DMS153 (cell line): Measurements from ENCODE around the gene C10orf71.

Experiments
- DNase-seq: peaks from one replicate; lab custom pipeline; 2025; lab: John Stamatoyannopoulos, UW

Gene C10orf71

DNA sequence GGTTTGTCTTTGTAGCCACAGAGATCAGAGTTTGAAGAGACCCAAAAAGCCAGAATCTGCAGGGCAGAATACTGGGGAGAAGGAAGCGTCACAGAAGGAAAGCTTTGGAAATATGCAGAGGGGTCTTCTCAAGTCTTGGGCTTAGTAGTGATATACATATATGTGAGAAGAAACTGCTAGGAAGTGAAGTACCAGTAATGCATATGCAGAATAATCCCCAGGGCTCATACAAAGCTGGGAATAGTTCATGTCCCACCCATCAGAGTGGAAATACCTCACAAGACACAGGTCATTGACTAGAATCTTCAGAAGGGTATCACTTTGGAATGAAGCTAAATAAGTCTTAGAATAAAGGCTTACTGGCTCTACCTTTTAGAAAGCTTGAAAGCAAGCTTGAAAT lies 39.6 kb downstream of the C10orf71 start:
- no peak for DNase-seq

GRCh38 chr10:49344840-49345239 lies 45.9 kb downstream of the C10orf71 start:
- no peak for DNase-seq

GRCh38 chr10:49347342-49347741 lies 48.4 kb downstream of the C10orf71 start:
- DNase-seq, result no peak

GRCh38 chr10:49347827-49348226 lies 48.9 kb downstream of the C10orf71 start:
- DNase-seq, result no peak

DNA sequence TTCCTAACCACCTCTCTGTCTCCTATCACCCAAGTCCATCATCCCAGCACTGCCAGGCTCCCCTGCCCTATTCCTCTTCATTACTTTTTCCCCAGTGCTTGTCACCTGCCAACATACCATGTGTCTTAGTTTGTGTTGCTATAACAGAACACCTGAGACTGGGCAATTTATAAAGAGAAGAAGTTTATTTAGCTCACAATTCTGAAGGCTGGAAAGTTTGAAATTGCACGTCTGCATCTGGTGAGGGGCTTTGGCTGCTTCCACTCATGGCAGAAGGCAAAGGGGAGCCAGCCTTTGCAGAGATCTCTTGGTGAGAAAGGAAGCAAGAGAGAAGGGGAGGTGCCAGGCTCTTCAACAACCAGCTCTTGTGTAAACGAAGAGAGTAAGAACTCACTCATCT lies 49.6 kb downstream of the C10orf71 start:
- no peak for DNase-seq

GRCh38 chr10:49349390-49349789 lies 50.4 kb downstream of the C10orf71 start:
- no peak for DNase-seq

- no peak for DNase-seq
Observed at GRCh38 chr10:49350138-49350537, 51.2 kb downstream of the C10orf71 start.

DNA sequence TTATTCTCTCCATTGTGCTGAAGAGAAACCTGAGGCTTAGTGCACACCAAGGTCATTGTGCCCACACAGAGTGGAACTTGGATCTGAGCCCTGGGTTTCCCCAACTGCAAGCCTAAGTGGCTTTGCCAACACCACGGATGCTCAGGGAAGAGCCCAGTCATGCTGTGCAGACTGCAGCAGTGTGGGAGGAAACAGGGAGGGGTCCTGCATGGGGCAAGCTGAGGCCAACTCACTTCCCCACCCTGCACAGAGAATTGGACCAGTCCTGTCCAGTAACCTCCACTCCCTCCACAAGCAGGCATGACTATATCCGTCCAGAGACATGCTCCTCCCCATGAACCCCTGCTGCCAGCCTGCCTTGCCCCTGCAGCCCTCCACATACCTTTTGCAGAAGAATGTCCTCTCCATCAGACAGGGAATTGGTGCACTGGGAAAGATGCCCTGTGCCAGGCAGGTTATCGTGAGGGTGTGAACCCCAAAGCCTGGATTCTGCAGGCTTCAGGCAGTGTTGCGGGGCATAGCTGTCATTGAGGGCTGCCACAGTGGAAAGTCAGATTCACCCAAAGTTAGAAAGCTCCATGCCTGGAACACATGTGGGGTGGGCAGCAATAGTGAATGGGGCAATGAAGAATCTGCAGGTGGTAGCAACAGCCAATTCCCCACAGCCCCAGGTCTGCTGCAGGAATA lies 52.0 kb downstream of the C10orf71 start:
- DNase-seq, result no peak

- no peak for DNase-seq
Observed at GRCh38 chr10:49351669-49352068, 52.7 kb downstream of the C10orf71 start.

DNA sequence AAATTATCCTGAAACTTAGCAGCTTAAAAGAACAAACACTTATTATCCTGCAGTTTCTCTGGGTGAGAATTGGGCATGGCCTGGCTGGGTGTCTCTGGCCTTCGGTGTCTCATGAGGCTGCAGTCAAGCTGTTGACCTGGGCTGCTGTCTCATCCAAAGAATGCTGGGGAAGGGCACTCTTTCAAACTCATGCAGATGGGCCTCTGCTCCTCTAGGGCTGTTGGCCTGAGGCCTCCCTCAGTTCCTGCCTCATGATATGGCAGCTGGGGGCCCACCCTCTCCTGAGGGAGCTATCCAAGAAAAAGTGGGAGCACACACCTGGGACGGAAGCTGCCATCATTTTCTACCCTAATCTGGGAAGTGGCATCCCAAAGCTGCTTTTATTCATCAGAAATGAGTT lies 53.4 kb downstream of the C10orf71 start:
- DNase-seq, result no peak

DNA sequence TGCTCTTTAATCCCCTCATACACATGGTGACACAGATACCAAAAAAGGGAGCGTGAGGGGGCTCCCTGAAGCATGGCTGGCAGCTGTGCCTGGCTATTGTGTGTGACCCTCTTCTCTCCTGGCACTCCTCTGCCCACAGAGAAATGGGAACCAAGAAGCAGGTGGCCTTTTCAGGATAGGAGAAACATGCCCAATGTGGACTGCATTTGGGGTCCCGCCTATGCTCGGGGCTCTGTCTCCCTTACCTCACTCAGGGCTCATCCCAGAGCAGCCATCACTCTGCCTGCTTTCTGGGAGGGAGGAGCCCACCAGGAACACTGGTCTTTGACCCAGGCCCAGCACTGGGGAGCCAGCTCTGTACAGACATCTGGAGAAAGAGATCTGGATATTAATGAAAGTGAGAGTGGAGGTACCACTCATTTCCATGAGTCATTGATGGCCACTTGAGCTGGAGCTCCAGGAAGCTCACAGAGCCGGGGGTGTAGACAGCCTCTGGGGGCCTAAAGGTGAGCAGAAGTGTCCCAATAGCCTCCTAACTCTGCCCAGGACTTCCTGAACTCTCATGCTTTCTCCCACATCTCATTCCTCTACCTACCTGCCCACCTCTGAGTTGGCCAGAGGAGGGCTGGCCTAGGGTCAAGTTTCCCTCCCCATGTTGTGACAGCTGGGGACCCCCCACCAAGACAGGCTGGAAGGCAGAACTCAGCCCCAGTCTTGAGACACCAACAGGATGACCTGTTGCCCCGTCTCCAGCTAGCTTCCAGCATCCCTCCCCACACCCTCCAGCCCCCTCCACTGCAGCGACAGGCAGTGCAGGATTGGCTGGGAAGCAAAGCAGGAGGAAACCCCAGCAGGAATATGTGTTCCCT lies 54.3 kb downstream of the C10orf71 start:
- no peak for DNase-seq

DNA sequence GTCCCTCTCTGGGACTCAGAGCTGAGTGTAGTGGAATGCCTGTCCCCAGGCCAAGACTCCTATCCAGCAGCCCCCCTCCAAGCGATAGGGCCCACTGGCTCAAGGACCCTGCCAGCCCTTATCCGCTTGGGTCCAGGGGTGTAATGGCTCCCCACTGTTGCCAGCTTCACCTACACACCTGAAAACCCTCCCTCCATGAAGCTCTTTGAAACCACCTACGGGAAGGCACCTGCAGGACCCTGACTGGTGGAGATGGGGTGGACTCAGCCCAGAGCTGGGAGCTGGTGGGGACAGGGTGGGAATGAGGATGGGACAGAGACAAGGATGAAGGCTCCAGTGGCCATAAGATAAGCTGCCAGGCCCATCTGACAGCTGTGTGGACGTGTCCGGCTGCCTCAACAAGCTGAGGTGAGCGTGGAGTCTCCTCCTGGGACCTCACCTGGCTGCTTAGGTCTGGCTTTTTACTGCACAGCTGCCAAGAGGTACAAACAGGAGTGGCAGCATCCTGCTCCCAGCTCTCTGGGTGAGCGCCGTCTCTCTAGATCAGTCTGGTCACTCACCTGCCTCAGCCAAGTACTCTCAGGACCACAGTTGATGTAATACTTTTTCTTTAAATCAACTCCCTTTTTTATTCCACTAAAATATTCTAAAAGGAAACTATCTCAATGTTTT lies 55.1 kb downstream of the C10orf71 start:
- DNase-seq, result no peak

GRCh38 chr10:49354593-49354992 lies 55.6 kb downstream of the C10orf71 start:
- DNase-seq, result no peak

- DNase-seq, result no peak
Observed at GRCh38 chr10:49355221-49355620, 56.3 kb downstream of the C10orf71 start.

GRCh38 chr10:49356181-49356580 lies 57.2 kb downstream of the C10orf71 start:
- DNase-seq, result no peak

- DNase-seq, result no peak
Observed at GRCh38 chr10:49356944-49357343, 58.0 kb downstream of the C10orf71 start.

- DNase-seq, result no peak
Observed at GRCh38 chr10:49357910-49358309, 58.9 kb downstream of the C10orf71 start.

DNA sequence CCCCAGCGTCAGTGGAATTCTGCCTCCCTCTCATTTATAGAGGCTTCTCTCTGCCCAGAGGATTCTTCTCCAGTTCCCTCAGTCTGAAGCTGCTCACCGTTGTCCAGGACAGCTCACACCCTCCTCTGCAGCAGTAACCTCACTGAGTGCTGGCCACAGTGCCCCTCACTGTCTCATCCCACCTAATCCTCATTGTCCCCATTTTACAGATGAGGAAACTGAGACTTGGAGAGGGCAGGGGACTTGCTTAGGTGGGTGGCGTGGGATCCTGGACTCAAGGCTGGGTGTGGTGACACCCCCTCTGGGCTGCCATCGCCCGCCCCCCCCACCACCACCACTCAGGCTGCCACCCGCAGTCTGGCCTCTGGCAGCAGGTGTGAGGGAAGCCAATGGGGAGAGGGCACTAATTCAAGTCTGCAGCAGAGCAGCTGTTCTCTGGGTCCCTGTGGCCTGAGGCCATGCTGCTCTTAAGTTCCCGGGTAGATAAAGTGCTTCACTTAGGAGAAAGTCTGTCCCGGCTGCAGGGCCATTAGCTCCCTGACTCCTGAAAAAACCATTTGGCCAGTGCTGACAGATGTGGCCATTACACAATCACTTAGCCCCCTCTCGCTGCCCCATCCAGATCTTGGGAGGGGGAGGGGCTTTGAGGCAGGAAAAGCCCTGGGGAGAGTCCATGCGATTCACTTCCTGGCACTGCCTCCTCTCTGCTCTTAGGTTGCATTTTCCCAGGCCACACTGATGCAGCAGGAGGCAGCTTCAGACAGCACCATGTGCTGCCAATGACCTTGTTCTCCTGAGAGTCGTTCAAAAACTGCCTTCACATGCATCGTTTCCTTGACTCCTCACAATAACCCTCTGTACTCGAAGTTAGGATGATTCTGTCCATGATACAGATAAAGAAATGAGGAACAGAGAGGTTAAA lies 60.6 kb downstream of the C10orf71 start:
- DNase-seq, result no peak

- no peak for DNase-seq
Observed at GRCh38 chr10:49360271-49361177, 61.6 kb downstream of the C10orf71 start.

DNA sequence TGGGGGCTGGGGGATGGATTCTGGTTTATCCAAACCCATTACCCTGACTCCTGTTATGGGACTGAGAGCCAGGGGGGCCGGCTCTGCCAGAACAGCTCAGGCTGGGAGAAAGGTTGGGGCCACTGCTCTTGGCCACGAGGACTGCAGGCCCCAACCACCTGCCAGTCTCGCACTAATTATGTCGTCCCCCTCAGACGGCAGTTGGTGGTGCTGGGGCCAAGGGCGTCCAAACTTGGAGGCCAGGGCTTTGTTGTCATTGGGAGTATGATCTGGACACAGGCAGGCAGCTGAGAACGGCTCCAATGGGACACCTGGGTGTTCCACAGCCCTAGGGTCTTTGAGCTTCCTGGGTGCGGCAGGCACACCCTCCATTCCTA lies 62.2 kb downstream of the C10orf71 start:
- DNase-seq, result no peak
